SK-N-SH (cell line): Measurements from ENCODE around the gene BCAN.

ENCODE experiments used
- CTCF ChIP-seq: fragments of 200-600 bp; sonication (generic); IDR thresholded peaks from 2 replicates; pipeline ENCODE4 v1.6.1; 2017; ENCODE audit warnings: antibody characterized with exemption, mild to moderate bottlenecking, moderate library complexity
- EP300 ChIP-seq, 2 experiments: IDR thresholded peaks; 2 replicates each; pipeline versions ENCODE4 v1.4.0 to v1.6.1; 2012; ENCODE audit warnings: borderline replicate concordance in 1 of 2, low read depth in 1 of 2, low read length in 1 of 2
- GABPA ChIP-seq: IDR thresholded peaks from 2 replicates; pipeline ENCODE4 v1.4.0; 2012; ENCODE audit warnings: low read depth, mild to moderate bottlenecking
- MXI1 ChIP-seq: IDR thresholded peaks from 2 replicates; pipeline ENCODE4 v1.6.1; 2012; ENCODE audit warnings: mild to moderate bottlenecking, low read depth, low read length, improper control_type of control experiment
- POLR2AphosphoS5 ChIP-seq: IDR thresholded peaks from 2 replicates; pipeline ENCODE4 v1.6.1; 2012; ENCODE audit warnings: low read depth, low read length
- RFX5 ChIP-seq: IDR thresholded peaks from 2 replicates; pipeline ENCODE4 v1.6.1; 2012; ENCODE audit warnings: mild to moderate bottlenecking, improper control_type of control experiment, low read length
- SIN3A ChIP-seq: IDR thresholded peaks from 2 replicates; pipeline ENCODE4 v1.6.1; 2012; ENCODE audit warnings: low read depth, mild to moderate bottlenecking, low read length, moderate library complexity, borderline replicate concordance
- TAF1 ChIP-seq: IDR thresholded peaks from 2 replicates; pipeline ENCODE4 v1.6.1; 2012; ENCODE audit warnings: low read depth, mild to moderate bottlenecking, low read length, moderate library complexity, borderline replicate concordance

- TF ChIP-seq EP300 (IDR thresholded peaks at IDR 0.05; ENCODE audit: borderline replicate concordance in 1 of 2, low read depth in 1 of 2, low read length in 1 of 2) = no peak
- no peak for TF ChIP-seq POLR2AphosphoS5
- TF ChIP-seq GABPA = no peak
- TF ChIP-seq CTCF = no peak
- no peak for TF ChIP-seq RFX5
- no peak for TF ChIP-seq TAF1
- TF ChIP-seq SIN3A = no peak
- TF ChIP-seq MXI1 = no peak
Measured at GRCh38 chr1:156594190-156594589, 47.7 kb upstream of the BCAN start.
